ENCODE data around the gene TOP1. TPM values are rescaled to one million over a fixed set of nuclear protein-coding genes. Genes with fewer than 3 reads are reported as not detected.

The TOP1 gene
- total RNA-seq, 1 experiment from 2014 or later, result 26.7 TPM

- peak; percentile 56 for DNase-seq (ENCODE audit: low read depth)
Observed at GRCh38 chr20:41141153-41141815, 112.7 kb downstream of the TOP1 start.

GRCh38 chr20:41142245-41142644, 113.6 kb downstream of the TOP1 start:
- DNase-seq (ENCODE audit: low read depth), result no peak

GRCh38 chr20:41142919-41143318, 114.3 kb downstream of the TOP1 start:
- DNase-seq (ENCODE audit: low read depth), result no peak

- no peak for DNase-seq (ENCODE audit: low read depth)
Observed at GRCh38 chr20:41143354-41143753, 114.7 kb downstream of the TOP1 start.

GRCh38 chr20:41145317-41145716, 116.7 kb downstream of the TOP1 start:
- DNase-seq (ENCODE audit: low read depth), result no peak

GRCh38 chr20:41145821-41146620, 117.4 kb downstream of the TOP1 start:
- DNase-seq (ENCODE audit: low read depth), result no peak

- no peak for DNase-seq (ENCODE audit: low read depth)
Observed at GRCh38 chr20:41147767-41148191, 119.2 kb downstream of the TOP1 start.

GRCh38 chr20:41148942-41149341, 120.3 kb downstream of the TOP1 start:
- no peak for DNase-seq (ENCODE audit: low read depth)

GRCh38 chr20:41150664-41151063, 122.0 kb downstream of the TOP1 start:
- no peak for DNase-seq (ENCODE audit: low read depth)

GRCh38 chr20:41151134-41151869, 122.7 kb downstream of the TOP1 start:
- DNase-seq (ENCODE audit: low read depth), result no peak

- DNase-seq (ENCODE audit: low read depth), result no peak
Observed at GRCh38 chr20:41152108-41152757, 123.6 kb downstream of the TOP1 start.

GRCh38 chr20:41154436-41155176, 126.0 kb downstream of the TOP1 start:
- no peak for DNase-seq (ENCODE audit: low read depth)

GRCh38 chr20:41155261-41155660, 126.6 kb downstream of the TOP1 start:
- DNase-seq (ENCODE audit: low read depth), result no peak

GRCh38 chr20:41158082-41158625, 129.5 kb downstream of the TOP1 start:
- no peak for DNase-seq (ENCODE audit: low read depth)

- no peak for DNase-seq (ENCODE audit: low read depth)
Observed at GRCh38 chr20:41159547-41159946, 130.9 kb downstream of the TOP1 start.

GRCh38 chr20:41160686-41161085, 132.1 kb downstream of the TOP1 start:
- DNase-seq (ENCODE audit: low read depth), result no peak

GRCh38 chr20:41161886-41162285, 133.3 kb downstream of the TOP1 start:
- no peak for DNase-seq (ENCODE audit: low read depth)

- no peak for DNase-seq (ENCODE audit: low read depth)
Observed at GRCh38 chr20:41162396-41162795, 133.8 kb downstream of the TOP1 start.

GRCh38 chr20:41163821-41164220, 135.2 kb downstream of the TOP1 start:
- DNase-seq (ENCODE audit: low read depth), result no peak

GRCh38 chr20:41165001-41165882, 136.6 kb downstream of the TOP1 start:
- DNase-seq (ENCODE audit: low read depth), result no peak

Data from HT1080 (cell line).